Purkinje cell (primary cell): ENCODE results near the gene LMBRD1. TPM values are rescaled to one million over a fixed set of nuclear protein-coding genes. Genes with fewer than 3 reads are reported as not detected.

Experiments
- polyA plus RNA-seq: library from polyadenylated mRNA; unstranded; fragments of >200 nt; fragmentation: Nextera tagmentation; gene quantifications from 2 replicates; pipeline ENCODE4 v1.2.1, GENCODE V29; 2014

LMBRD1 gene
- 124 and 157 TPM in 2 replicates for polyA plus RNA-seq

GRCh38 chr6:69796642-69797390 is at the start of gene LMBRD1:
LMBRD1 (minus strand) TSS chr6:69797010; CDS start chr6:69796881, 129 bp downstream.

Other genes with a start within 250 kb of the LMBRD1 start
- 2.5 TPM in 1 of 2 replicates, not detected in the other for gene COL19A1, start 69.5 kb upstream of the LMBRD1 start, polyA plus RNA-seq